HG03175 (cell line): ENCODE data around the gene ZFP36L1.
A peak's percentile ranks its signal among the peaks of the same experiment; 100 is the strongest.

Source experiments
- ATAC-seq: cut with Tn5 transposase; IDR thresholded peaks from one replicate; pipeline ENCODE4 v1.9.1; 2021; ENCODE audit warnings: mild to moderate bottlenecking, moderate library complexity; ENCODE audit not compliant: unreplicated experiment

Gene ZFP36L1

GRCh38 chr14:68744613-68745012 is 48.3 kb downstream of the ZFP36L1 start:
- no peak for ATAC-seq

- peak; percentile 92 for ATAC-seq
Measured at GRCh38 chr14:68741839-68742470, 50.9 kb downstream of the ZFP36L1 start.

GRCh38 chr14:68741477-68741791 is 51.4 kb downstream of the ZFP36L1 start:
- no peak for ATAC-seq

- no peak for ATAC-seq
Measured at GRCh38 chr14:68740788-68741476, 51.9 kb downstream of the ZFP36L1 start.

GRCh38 chr14:68739701-68740100 is 53.2 kb downstream of the ZFP36L1 start:
- no peak for ATAC-seq

- ATAC-seq = no peak
Measured at GRCh38 chr14:68738559-68738958, 54.3 kb downstream of the ZFP36L1 start.
